CD14-positive monocyte (primary cell): Measurements from ENCODE around the gene PTPN18. TPM values are rescaled to one million over a fixed set of nuclear protein-coding genes. Genes with fewer than 3 reads are reported as not detected.
A peak's percentile ranks its signal among the peaks of the same experiment; 100 is the strongest.

Experiments
- DNase-seq, 3 donors: peaks; one replicate each; pipeline ENCODE4 v3.0.0-alpha.2; 2011 to 2022
- H2AFZ ChIP-seq: 2 replicates; pipeline ENCODE4 v1.6.0; 2012; ENCODE audit warnings: mild to moderate bottlenecking, low read depth, low read length, inconsistent platforms; ENCODE audit not compliant: insufficient read depth, poor library complexity, severe bottlenecking
- H3K27ac ChIP-seq, 2 donors: 1 replicate in 1 of 2; 2 replicates in 1 of 2; pipeline ENCODE4 v1.5.1; 2012 to 2013; ENCODE audit warnings: low read length in 2 of 2, control low read depth in 1 of 2, inconsistent platforms in 1 of 2, low read depth in 1 of 2, mild to moderate bottlenecking in 1 of 2
- H3K27me3 ChIP-seq, 2 donors: one replicate each; pipeline versions ENCODE4 v1.6.0 to v1.6.1; 2011 to 2013; ENCODE audit warnings: low read length in 2 of 2; ENCODE audit not compliant: control insufficient read depth in 2 of 2, insufficient read depth in 2 of 2
- H3K36me3 ChIP-seq, 2 donors: replicated peaks in 1 of 2; 1 replicate in 1 of 2; 2 replicates in 1 of 2; pipeline versions ENCODE4 v1.5.1 to v1.6.1; 2012 to 2013; ENCODE audit warnings: low read length in 2 of 2, control low read depth in 1 of 2, inconsistent platforms in 1 of 2, mild to moderate bottlenecking in 1 of 2; ENCODE audit not compliant: insufficient read depth in 2 of 2, control insufficient read depth in 1 of 2
- H3K4me1 ChIP-seq, 2 donors: 1 replicate in 1 of 2; 2 replicates in 1 of 2; pipeline versions ENCODE4 v1.5.1 to v1.6.1; 2012 to 2013; ENCODE audit warnings: low read length in 2 of 2, control low read depth in 1 of 2, inconsistent platforms in 1 of 2, mild to moderate bottlenecking in 1 of 2, moderate library complexity in 1 of 2; ENCODE audit not compliant: insufficient read depth in 2 of 2, control insufficient read depth in 1 of 2
- H3K4me2 ChIP-seq: replicated peaks from 2 replicates; pipeline ENCODE3; 2012; ENCODE audit warnings: low read length, moderate library complexity, mild to moderate bottlenecking; ENCODE audit not compliant: poor library complexity, severe bottlenecking; ENCODE audit errors: extremely low read depth
- H3K4me3 ChIP-seq, 3 experiments: fragments of 200-600 bp in 1 of 3; sonication (generic) in 1 of 3; replicated peaks in 1 of 3; 1 replicate in 2 of 3; 2 replicates in 1 of 3; pipeline ENCODE4 v1.5.1; 2011 to 2013; ENCODE audit warnings: low read length in 3 of 3, mild to moderate bottlenecking in 3 of 3, control low read depth in 2 of 3, low read depth in 2 of 3, inconsistent platforms in 1 of 3, moderate library complexity in 1 of 3
- H3K79me2 ChIP-seq: 2 replicates; pipeline ENCODE4 v1.6.0; 2012; ENCODE audit warnings: mild to moderate bottlenecking, control low read depth, inconsistent platforms, low read length, moderate library complexity; ENCODE audit not compliant: insufficient read depth
- H3K9ac ChIP-seq: 2 replicates; pipeline ENCODE4 v1.6.0; 2017; ENCODE audit warnings: low read length, mild to moderate bottlenecking; ENCODE audit not compliant: insufficient read depth, poor library complexity, severe bottlenecking
- H3K9me3 ChIP-seq, 2 donors: replicated peaks in 1 of 2; 1 replicate in 1 of 2; 2 replicates in 1 of 2; pipeline versions ENCODE4 v1.5.1 to v1.6.1; 2012 to 2013; ENCODE audit warnings: low read length in 2 of 2, control low read depth in 1 of 2; ENCODE audit not compliant: control insufficient read depth in 1 of 2, insufficient read depth in 1 of 2
- H4K20me1 ChIP-seq: 2 replicates; pipeline ENCODE4 v1.6.0; 2012; ENCODE audit warnings: mild to moderate bottlenecking, low read length, control low read depth, moderate library complexity; ENCODE audit not compliant: insufficient read depth
- H3K27ac Mint-ChIP-seq, 7 donors: one replicate each; pipeline ENCODE4 v1.8.0; 2020; ENCODE audit warnings: mild to moderate bottlenecking in 7 of 7, mixed read lengths in 7 of 7, moderate library complexity in 6 of 7, inconsistent platforms in 2 of 7
- H3K27me3 Mint-ChIP-seq, 3 donors: one replicate each; pipeline ENCODE4 v1.8.0; 2021 to 2022; ENCODE audit warnings: low read depth in 3 of 3, mild to moderate bottlenecking in 3 of 3, mixed read lengths in 3 of 3, moderate library complexity in 3 of 3, inconsistent platforms in 1 of 3
- H3K36me3 Mint-ChIP-seq, 2 donors: one replicate each; pipeline ENCODE4 v1.8.0; 2020; ENCODE audit warnings: mixed read lengths in 2 of 2, inconsistent platforms in 1 of 2, mild to moderate bottlenecking in 1 of 2
- H3K4me1 Mint-ChIP-seq: one replicate; pipeline ENCODE4 v1.8.0; 2020; ENCODE audit warnings: mild to moderate bottlenecking, mixed read lengths
- H3K4me3 Mint-ChIP-seq, 2 donors: one replicate each; pipeline ENCODE4 v1.8.0; 2020; ENCODE audit warnings: mild to moderate bottlenecking in 2 of 2, mixed read lengths in 2 of 2, moderate library complexity in 1 of 2
- H3K9me3 Mint-ChIP-seq, 7 donors: one replicate each; pipeline ENCODE4 v1.8.0; 2020 to 2022; ENCODE audit warnings: mixed read lengths in 7 of 7, mild to moderate bottlenecking in 6 of 7, moderate library complexity in 6 of 7, inconsistent platforms in 2 of 7
- WGBS: methylation state at CpG from one replicate; pipeline ENCODE4 v1.1.5; 2013; ENCODE audit warnings: missing lambda C conversion rate; ENCODE audit not compliant: insufficient coverage; 5-methylcytosine and 5-hydroxymethylcytosine counted together
- intact Hi-C, 2 donors: fragments of 100-400 bp; cut with micrococcal nuclease; formaldehyde crosslinking; loops; one replicate each; pipeline versions ENCODE4 v1.15.0 to v1.15.1; 2023
- polyA plus RNA-seq, 3 donors: library from polyadenylated mRNA; depleted of rRNA in 1 of 3; unstranded in 2 of 3; stranded (reverse) in 1 of 3; fragments of 300-500 nt in 2 of 3; fragments of >200 nt in 1 of 3; fragmentation: Illumina TruSeq in 2 of 3; gene quantifications; 1 replicate in 2 of 3; 2 replicates in 1 of 3; pipeline ENCODE4 v1.2.3, GENCODE V29; 2012 to 2021
- TF ChIP-seq, protein P1 (sequence below): fragments of 200-600 bp; IDR thresholded peaks from one replicate; pipeline ENCODE4 v1.8.0; 2022; ENCODE audit warnings: antibody characterized with exemption, mild to moderate bottlenecking

The PTPN18 gene
- polyA plus RNA-seq, 3 donors: 72.2 to 365 (median 102) TPM

DNA sequence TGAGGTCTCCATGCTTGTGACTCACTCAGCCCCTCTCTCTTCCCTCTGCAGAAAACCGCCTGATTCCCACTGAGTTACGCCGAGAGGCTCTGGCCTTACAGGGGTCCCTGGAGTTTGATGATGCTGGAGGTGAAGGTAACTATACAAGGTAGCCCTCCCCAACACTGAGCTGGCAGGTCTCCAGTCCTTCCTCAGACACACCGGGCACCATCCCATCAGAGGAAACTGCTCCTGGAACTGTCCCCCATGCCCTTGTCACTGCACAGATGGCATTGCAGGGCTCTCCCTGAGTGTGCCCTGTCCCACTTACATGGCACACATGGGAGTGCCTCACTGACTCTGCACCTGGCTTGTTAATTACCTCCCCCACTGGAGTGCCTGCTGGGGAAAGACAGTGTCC is 11.3 kb upstream of the PTPN18 start:
- H3K27me3 Mint-ChIP-seq: peaks cover 0 to 4% (median 3%) of the 10 kb centered on the region in 3 donors
- Histone ChIP-seq H3K9ac (no peak overlapping the region), H3K27me3 (no peaks in the 10 kb centered on the region), H3K4me2 (no peak overlapping the region), H3K79me2 (peaks cover 25% of the 10 kb centered on the region), H4K20me1 (no peaks in the 10 kb centered on the region), H3K9me3 (no peaks in the 10 kb centered on the region), H3K27ac (no peak overlapping the region), H2AFZ (no peak overlapping the region), H3K4me1 (peaks cover 17 to 34% of the 10 kb centered on the region in 2 donors), H3K4me3 (no peak overlapping the region), H3K36me3 (peaks cover 49 to 54% of the 10 kb centered on the region in 2 donors)
- intact Hi-C loops: loop anchor here (2.0 to 5.0 kb wide), 2 partner anchors 164 to 167 kb away; partner anchors contain the start of gene SMPD4 (in 1 of the 2)
- peak overlapping the region in 2 of 7 donors; percentile 16 to 38 for H3K27ac Mint-ChIP-seq
- no peak for DNase-seq
- peaks cover 57 to 60% of the 10 kb centered on the region in 2 donors for H3K36me3 Mint-ChIP-seq
- H3K4me1 Mint-ChIP-seq: peaks cover 25% of the 10 kb centered on the region
- TF ChIP-seq, protein P1, sequence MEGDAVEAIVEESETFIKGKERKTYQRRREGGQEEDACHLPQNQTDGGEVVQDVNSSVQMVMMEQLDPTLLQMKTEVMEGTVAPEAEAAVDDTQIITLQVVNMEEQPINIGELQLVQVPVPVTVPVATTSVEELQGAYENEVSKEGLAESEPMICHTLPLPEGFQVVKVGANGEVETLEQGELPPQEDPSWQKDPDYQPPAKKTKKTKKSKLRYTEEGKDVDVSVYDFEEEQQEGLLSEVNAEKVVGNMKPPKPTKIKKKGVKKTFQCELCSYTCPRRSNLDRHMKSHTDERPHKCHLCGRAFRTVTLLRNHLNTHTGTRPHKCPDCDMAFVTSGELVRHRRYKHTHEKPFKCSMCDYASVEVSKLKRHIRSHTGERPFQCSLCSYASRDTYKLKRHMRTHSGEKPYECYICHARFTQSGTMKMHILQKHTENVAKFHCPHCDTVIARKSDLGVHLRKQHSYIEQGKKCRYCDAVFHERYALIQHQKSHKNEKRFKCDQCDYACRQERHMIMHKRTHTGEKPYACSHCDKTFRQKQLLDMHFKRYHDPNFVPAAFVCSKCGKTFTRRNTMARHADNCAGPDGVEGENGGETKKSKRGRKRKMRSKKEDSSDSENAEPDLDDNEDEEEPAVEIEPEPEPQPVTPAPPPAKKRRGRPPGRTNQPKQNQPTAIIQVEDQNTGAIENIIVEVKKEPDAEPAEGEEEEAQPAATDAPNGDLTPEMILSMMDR: no peak
- 100% methylated on average over 1 of the region's 4 CpGs for WGBS
- H3K4me3 Mint-ChIP-seq: no peak overlapping the region
- no peaks in the 10 kb centered on the region for H3K9me3 Mint-ChIP-seq

DNA sequence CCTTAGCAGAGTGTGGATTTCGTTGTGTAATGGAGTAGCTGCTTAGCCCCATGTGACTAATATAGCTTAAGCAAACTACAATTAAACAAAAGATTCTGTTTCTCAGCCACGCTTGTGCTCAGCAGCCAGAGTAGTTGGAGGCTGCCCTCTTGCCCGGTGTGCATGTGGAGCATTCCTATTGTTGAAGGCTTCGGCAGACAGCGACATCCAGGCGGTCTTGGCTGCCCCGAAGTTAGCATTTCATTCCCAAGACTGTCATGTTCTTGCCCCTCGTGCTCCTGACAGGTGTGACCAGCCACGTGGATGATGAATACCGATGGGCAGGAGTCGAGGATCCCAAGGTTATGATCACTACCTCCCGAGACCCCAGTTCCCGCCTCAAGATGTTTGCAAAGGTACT is 10.8 kb upstream of the PTPN18 start:
- Histone ChIP-seq H2AFZ (no peak overlapping the region), H3K4me1 (peaks cover 17 to 30% of the 10 kb centered on the region in 2 donors), H3K27ac (no peak overlapping the region), H3K9me3 (no peaks in the 10 kb centered on the region), H3K36me3 (peaks cover 44 to 49% of the 10 kb centered on the region in 2 donors), H3K9ac (no peak overlapping the region), H4K20me1 (no peaks in the 10 kb centered on the region), H3K4me3 (no peak overlapping the region), H3K79me2 (peaks cover 25% of the 10 kb centered on the region), H3K27me3 (no peaks in the 10 kb centered on the region), H3K4me2 (no peak overlapping the region)
- Mint-ChIP-seq H3K4me3 (no peak overlapping the region), H3K9me3 (no peaks in the 10 kb centered on the region), H3K36me3 (peaks cover 51 to 55% of the 10 kb centered on the region in 2 donors), H3K27ac (peak overlapping the region in 1 of 7 donors; percentile 38), H3K4me1 (peaks cover 24% of the 10 kb centered on the region), H3K27me3 (peaks cover 0 to 4% (median 3%) of the 10 kb centered on the region in 3 donors)
- DNase-seq: no peak
- over 99% methylated on average over 12 of the region's 13 CpGs for WGBS
- TF ChIP-seq, protein P1: no peak
- intact Hi-C loops: loop anchor here in 1 of 2 donors (2.0 kb wide), 1 partner anchor 164 kb away; the partner anchor contains the start of gene SMPD4
